22Rv1 (cell line): Measurements from ENCODE around the gene ZNF385D.
"Not testable (repeated sequence)": the region's sequence is repeated elsewhere in the genome, so short reads cannot be mapped to it uniquely, and the experiment has no call there.

Experiments used
- H3K27ac ChIP-seq: fragments of 450-650 bp; 2 replicates; pipeline ENCODE4 v1.5.1; 2017
- ZFX ChIP-seq: fragments of 450-650 bp; IDR thresholded peaks from 2 replicates; pipeline ENCODE4 v1.6.1; 2017; ENCODE audit warnings: antibody characterized with exemption, borderline replicate concordance
- TF ChIP-seq, protein P1 (sequence below): fragments of 450-650 bp; IDR thresholded peaks from 2 replicates; pipeline ENCODE4 v1.5.1; 2017; ENCODE audit warnings: mild to moderate bottlenecking

ZNF385D gene

DNA sequence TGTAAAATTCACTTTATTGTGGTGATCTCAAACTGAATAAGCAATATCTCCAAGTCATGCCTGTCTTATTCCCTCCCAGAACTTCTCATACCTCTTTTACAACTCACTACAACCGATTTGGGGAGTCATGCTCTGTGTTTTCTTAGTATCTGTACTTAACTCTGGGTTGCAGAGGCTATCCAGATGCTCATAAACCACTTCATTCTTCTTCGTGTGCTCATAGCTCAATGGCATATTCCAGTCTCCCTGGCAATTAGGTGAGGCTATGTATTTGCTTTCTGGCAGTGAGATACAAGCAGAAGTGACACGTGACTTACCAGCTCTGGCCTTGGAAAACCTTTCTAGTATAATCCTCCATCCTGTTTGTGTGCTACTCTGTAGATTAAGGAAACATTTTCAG lies 360.9 kb downstream of the ZNF385D start:
- TF ChIP-seq, protein P1, sequence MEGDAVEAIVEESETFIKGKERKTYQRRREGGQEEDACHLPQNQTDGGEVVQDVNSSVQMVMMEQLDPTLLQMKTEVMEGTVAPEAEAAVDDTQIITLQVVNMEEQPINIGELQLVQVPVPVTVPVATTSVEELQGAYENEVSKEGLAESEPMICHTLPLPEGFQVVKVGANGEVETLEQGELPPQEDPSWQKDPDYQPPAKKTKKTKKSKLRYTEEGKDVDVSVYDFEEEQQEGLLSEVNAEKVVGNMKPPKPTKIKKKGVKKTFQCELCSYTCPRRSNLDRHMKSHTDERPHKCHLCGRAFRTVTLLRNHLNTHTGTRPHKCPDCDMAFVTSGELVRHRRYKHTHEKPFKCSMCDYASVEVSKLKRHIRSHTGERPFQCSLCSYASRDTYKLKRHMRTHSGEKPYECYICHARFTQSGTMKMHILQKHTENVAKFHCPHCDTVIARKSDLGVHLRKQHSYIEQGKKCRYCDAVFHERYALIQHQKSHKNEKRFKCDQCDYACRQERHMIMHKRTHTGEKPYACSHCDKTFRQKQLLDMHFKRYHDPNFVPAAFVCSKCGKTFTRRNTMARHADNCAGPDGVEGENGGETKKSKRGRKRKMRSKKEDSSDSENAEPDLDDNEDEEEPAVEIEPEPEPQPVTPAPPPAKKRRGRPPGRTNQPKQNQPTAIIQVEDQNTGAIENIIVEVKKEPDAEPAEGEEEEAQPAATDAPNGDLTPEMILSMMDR = no peak
- TF ChIP-seq ZFX = no peak
- no peak overlapping the region for H3K27ac ChIP-seq

DNA sequence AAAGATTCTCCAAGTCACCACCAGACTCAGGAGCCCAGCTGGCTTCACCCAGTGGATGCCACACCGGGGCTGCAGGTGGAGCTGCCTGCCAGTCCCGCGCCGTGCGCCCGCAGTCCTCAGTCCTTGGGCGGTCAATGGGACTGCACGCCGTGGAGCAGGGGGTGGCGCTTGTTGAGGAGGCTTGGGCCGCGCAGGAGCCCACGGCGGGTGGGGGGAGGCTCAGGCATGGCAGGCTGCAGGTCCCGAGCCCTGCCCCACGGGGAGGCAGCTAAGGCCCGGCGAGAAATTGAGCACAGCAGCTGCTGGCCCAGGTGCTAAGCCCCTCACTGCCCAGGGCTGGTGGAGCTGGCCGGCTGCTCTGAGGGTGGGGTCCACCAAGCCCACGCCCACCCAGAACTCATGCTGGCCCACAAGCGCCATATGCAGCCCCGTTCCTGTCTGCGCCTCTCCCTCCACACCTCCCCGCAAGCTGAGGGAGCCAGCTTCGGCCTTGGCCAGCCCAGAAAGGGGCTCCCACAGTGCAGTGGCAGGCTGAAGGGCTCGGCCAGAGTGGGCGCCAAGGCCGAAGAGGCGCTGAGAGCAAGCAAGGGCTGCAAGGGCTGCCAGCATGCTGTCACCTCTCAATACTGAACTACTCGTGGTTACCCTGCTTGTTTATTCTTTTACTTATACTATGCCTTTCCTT lies 363.7 kb downstream of the ZNF385D start:
- H3K27ac ChIP-seq = not testable (repeated sequence)

DNA sequence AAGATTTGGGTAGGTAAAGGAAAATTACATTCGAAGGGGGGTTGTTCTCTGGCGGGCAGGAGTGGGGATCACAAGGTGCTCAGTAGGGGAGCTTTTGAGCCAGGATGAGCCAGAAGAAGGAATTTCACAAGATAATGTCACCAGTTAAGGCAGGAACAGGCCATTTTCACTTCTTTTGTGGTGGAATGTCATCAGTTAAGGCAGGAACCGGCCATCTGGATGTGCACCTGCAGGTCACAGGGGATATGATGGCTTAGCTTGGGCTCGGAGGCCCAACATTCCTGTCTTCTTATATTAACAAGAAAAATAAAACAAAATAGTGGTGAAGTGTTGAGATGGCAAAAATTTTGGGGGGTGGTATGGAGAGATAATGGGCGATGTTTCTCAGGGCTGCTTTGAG lies 373.0 kb downstream of the ZNF385D start:
- H3K27ac ChIP-seq = not testable (repeated sequence)

DNA sequence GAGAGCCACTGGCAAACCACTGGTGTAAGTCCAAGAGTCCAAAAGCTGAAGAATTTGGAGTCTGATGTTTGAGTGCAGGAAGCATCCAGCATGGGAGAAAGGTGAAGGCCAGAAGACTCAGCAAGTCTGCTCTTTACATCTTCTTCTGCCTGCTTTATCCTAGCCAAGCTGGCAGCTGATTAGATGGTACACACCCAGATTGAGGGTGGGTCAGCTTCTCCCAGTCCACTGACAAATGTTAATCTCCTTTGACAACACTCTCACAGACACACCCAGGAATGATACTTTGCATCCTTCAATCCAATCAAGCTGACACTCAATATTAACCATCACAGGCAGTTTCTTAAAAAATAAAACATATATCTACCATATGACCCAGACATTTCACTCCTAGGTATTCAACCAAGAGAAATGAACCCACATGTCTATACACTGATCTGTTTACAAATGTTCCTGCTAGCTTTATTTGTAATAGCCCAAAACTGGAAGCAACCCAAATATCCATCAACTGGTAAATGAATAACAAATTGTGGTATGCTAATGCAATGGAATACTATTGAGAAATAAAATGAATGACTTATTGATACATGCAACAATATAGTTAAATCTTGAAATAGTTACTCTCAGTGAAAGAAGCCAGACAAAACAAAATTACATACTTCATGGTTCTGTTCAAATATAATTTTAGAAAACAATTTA lies 373.8 kb downstream of the ZNF385D start:
- H3K27ac ChIP-seq = no peak overlapping the region
- no peak for TF ChIP-seq ZFX
- TF ChIP-seq, protein P1 = no peak

DNA sequence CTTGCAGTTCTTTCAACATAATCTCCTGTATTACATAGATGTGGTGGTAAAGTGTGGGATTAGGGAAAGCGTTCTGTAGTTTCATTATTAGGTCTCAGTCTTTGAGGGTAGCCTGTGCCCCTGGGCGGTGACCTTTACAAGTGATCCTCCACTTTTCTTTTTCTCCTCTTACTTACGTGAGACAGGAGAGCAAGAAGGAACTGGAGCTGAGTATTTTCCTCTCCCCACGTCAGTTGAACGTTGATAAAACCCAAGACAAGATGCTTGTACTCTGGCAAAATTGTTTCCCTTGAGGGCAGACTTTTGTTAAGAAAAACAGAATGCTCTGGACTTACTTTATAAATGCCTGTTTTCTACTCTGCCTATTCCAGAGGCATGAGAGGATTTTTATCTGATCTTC lies 378.7 kb downstream of the ZNF385D start:
- TF ChIP-seq, protein P1 = no peak
- no peak for TF ChIP-seq ZFX
- no peak overlapping the region for H3K27ac ChIP-seq
